NCI-H2107 treated with DMSO at 0.1 percent for 48 hours (cell line): ENCODE data around the gene APPL1.

ENCODE experiments used
- DNase-seq: peaks from one replicate; lab custom pipeline; 2025; ENCODE audit not compliant: unreplicated experiment; lab: John Stamatoyannopoulos, UW

The APPL1 gene, protein sequence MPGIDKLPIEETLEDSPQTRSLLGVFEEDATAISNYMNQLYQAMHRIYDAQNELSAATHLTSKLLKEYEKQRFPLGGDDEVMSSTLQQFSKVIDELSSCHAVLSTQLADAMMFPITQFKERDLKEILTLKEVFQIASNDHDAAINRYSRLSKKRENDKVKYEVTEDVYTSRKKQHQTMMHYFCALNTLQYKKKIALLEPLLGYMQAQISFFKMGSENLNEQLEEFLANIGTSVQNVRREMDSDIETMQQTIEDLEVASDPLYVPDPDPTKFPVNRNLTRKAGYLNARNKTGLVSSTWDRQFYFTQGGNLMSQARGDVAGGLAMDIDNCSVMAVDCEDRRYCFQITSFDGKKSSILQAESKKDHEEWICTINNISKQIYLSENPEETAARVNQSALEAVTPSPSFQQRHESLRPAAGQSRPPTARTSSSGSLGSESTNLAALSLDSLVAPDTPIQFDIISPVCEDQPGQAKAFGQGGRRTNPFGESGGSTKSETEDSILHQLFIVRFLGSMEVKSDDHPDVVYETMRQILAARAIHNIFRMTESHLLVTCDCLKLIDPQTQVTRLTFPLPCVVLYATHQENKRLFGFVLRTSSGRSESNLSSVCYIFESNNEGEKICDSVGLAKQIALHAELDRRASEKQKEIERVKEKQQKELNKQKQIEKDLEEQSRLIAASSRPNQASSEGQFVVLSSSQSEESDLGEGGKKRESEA

DNA sequence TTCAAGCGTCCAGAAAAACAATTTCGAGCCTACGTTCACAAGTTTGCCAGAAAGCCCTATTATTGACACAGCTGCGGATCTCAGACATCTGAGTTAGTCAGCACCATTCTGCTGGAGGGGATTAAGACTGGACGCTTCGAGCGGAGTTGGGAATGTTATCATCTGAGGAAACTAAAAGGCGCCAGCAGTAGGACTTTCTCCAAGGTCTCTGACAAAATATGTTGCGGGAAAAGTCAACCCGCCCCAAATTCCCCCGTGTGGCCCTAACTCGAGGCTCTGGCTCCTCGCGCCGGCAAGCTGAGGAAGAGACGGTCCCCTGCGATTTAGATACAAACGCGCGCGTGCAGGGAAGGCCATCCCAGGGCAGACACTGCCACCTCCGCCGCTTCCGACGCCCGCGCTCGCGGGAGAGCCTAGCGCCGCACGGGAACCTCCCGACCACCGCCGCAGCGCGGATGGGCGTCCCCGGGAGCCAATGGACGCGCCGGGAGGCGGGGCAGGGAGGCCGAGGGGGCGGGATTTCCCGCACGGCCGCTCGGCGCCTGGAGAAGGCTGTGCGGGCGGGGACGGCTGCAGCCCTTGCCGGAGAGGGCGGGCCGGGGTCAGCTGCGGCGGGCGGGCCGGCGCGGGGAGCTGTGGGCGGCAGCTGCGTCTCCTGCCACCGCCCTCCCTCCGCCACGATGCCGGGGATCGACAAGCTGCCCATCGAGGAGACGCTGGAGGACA lies at the start of gene APPL1:
Gene APPL1, plus strand, starts transcription at position 526 of the 726 bp plus-strand sequence. Its CDS starts 155 bp downstream, at position 681.
- peak; percentile 28 for DNase-seq

DNA sequence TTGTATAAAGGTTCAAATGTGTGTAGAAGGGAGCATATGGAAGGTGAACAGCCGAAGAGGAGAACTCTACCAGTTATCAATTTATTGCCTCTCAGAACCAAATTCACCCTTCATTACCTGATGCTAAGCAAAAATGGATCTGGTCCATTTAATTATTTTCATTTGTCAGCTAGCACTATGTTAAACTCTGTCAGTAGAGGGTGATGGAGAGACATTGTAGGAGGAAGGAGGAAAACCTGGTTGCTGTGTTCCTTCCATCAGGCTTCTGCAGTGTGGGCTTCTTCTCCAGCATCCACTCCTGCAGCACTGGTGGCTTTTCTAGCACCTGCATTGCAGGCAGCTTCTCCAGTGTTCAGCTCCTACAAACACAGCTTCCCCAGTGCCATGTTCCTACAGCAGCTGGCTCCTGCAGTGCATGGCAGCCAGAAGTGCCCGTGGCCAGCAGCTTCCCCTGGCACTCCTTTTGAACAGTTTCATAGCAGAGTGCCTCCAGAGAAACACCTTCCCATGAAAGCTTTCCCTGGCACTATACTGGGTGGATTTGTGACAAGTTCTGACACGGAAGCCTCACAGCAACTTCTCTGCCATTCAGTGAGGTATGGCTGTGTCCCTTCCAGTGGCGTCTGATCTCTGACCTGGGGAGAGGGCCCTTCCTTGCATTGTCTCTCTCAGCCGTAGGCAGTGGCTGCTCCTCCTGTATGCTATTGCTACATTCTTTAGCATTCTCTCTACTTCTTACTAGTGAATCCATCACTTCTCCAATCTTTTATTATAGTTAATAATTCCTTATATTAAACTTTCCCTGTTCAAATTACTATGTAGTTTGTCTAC lies 47.7 kb upstream of the APPL1 start:
- DNase-seq, result no peak

DNA sequence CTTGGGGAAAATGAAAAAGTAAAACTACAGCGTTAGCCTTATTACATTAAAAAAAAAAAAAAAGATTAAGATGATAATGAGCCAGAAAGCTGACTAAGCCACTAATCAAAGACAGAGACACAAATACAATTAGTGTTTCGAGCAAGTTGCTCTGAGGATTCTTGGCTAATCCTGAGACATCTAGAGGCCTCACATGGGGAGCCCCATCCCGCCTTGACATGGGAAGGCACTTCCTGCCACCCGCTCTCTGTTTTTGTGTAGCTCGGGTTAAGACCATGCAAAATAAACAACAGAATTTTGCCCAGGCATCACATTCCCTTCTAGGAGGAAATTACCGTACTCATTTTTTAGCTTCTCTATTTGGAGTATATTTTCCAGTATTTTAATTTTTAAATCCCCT lies 43.0 kb upstream of the APPL1 start:
- DNase-seq, result no peak

DNA sequence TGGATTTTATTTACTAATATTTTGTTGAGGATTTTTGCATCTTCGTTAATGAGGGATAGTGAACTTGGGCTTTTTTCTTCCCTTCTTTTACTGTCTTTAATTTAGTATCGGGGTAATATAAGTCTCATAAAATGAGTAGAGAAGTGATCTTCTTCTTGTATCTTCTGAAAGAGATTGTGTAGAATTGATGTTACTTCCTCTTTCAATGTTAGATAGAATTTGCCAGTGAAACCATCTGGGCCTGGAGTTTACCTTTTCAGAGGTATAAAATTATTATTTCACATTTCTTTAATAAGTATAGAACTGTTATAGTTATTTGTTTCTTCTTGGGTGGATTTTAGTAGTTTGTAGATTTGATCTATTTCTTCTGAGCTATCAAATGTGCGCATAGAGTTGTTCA lies 35.5 kb upstream of the APPL1 start:
- DNase-seq, result no peak

DNA sequence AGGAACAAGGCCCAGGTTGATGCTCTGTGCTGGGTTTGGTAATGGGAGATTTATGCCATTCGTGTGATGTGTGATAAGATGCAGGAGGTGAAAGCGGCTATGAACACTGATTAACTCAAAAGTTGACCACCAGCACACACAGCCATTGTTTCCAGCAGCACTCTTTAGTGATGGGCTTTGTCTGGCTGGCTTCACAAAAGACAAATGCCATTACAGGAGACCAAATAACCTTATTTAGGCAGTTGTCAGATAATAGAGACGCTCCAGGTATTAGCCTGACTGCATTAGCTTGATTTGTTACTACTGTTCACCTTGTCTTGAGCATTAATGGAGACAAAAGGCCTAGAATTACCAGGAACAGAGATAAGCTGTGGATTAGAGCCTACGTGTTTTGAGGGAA lies 32.9 kb upstream of the APPL1 start:
- no peak for DNase-seq

DNA sequence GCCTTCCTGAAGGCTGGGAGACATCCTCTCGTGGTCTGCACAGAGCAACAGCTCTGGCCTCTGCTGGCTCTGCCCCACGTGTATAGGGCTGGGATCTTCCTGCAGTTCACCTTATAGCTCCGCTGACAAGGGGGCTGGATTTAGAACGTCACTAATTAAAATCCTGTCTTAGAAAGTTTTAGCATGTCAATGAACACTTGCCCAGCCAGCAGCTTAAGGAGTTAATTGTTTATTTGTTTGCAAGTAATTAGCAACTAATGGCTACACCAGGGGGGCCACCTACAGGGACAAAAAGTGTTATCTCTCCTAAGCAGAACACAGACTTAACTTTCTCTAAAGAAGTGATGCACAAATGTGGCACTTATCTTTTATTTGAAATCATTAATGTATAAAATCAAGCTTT lies 27.6 kb upstream of the APPL1 start, which contains the start of gene HESX1:
Gene HESX1, minus strand, starts transcription at position 84 of the 403 bp plus-strand sequence. Its CDS starts 60 bp downstream, at position 24.
- no peak for DNase-seq

DNA sequence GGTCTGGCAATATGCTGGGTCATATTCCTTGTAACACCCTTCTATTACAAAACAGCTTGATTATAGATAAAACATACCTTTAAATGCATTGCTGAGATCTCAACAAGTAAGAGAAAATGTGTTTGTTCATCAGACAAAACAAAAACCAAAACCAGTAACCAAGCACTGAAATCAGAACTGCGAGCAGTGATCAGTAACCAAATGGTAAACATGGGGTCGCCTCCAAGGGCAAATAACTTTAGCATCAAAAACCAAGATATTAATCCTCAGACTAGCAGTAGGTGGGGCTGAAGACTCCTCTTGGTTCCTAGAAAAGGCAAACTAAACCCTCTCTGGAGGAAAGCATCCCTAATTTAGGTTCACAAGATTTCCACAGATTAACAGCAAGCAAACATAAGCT lies 21.1 kb upstream of the APPL1 start:
- DNase-seq, result no peak

DNA sequence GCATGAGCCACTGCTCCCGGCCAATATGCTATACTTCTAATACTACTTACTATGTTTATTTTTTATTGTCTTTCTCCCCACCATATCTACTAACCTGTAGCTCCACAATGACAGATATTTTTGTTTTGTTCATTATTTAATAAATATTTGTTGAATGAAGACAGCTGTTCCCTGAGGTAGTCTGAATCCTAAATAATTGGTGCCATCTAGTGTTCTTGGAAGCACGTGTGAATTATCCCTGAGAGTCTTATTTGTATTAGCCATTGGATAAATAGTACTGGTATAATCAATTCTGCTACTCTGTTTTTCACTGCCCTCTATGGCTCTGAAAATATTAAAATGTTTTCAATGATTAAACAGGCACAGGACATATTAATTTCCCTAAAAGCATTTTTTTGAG lies 5.6 kb upstream of the APPL1 start:
- DNase-seq, result peak; percentile 17

DNA sequence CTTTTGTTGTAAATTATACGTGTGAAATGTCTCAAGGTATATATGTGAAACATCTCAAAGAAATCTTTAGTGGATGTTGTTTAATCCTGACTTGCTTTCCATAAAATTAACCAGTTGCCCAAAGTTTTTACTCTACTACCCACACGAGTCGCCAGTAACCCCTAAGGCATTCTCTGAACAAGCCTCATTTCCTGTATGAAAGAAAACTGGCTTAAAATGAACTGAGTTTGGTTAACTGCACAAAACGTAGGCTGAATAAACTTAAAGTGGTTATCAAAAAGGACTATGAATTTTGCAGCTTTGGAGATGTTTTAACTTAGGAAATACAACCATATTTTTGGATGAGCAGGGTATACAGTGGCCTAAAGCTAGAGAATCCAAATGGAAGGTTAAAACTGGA lies 2.7 kb upstream of the APPL1 start:
- no peak for DNase-seq

DNA sequence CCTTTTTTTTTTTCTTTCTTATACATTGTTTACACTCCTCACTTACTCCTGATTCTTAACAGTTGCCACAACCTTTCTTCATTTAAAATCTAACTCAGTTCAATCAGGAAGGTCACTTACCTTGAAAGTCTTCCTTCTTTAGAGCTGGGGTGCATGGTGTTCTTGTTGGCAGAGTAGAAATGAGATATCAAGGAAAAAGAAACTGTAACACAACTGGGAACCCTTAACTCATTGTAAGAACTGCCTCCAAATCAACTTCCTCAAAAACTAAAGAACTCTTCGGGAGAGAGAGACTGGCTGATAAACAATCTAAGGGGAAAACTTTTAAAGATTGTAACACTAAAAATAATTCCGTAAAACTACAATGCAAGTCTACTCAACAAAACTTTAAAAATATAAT lies 1.4 kb upstream of the APPL1 start:
- no peak for DNase-seq

DNA sequence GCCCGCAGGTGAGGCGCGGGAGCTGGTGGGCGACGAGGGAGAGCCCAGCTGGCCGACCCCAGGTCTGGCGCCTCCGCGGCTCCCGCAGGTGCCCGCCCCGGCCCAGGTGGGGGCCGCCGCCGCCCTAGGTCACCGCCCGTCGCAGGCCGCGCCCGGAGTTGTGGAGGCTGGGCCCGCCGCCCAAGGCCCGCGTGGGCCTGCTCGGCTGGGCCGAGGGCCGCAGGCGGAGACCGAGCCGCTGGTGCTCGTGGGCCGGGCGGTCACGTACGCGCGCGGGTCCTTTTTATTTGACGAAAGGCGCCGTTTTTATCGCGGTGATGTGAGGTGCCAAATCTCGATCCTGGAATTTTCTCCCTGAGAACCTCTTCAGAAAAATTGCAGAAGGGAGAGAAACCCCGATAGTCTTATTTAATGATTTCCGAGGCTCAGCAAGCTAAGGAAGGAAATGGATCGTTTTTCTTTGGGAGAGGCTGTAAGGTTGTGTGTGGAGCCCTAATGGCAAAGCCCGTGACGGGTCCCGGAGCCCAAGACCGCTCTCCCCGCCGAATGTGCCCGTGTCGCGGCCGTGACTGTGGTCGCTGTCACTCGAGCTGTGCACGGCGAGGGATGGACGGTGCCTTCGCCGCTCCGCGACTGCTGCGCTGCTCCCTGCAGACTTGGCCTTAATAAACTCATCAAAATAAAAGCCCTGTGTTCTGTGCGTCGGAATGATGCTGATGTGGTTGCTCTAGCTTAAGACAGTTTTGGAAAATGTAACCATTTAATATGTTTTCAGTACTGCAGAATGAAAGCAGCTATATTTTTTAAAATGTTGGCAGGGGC lies 612 bp downstream of the APPL1 start:
- peak; percentile 7 for DNase-seq

DNA sequence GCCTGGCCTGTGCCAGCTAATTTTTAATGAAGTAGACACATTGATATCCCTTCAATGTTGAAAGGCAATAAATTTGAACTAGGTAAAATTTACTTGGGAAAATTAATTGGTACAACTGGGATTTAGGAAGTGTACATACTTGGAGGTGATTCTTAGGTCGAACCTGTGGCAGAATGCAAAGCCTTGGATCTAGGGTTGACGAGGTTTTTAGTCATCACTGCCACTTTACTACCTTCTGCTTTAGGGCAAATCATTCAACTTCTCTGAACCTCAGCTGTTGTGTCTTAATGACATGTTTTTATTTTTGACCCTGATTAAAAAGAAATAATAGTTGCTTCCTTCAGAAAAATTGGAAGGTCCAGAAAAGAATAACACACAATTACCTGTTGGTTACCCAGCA lies 2.5 kb downstream of the APPL1 start:
- no peak for DNase-seq

DNA sequence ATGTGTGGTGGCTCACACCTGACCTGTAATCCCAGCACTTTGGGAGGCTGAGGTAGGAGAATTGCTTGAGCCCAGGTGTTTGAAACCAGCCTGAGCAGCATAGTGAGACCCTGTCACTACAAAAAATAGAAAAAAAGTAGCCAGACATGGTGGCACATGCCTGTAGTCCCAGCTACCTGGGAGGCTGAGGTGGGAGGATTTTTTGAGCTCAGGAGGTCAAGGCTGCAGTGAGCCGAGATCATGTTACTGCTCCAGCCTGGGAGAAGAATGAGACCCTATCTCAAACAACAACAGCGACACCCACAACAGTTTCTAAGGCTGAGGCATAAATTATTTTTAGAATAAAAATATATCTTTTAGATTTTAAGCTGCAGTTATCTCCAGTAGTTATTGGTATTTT lies 6.3 kb downstream of the APPL1 start:
- no peak for DNase-seq

DNA sequence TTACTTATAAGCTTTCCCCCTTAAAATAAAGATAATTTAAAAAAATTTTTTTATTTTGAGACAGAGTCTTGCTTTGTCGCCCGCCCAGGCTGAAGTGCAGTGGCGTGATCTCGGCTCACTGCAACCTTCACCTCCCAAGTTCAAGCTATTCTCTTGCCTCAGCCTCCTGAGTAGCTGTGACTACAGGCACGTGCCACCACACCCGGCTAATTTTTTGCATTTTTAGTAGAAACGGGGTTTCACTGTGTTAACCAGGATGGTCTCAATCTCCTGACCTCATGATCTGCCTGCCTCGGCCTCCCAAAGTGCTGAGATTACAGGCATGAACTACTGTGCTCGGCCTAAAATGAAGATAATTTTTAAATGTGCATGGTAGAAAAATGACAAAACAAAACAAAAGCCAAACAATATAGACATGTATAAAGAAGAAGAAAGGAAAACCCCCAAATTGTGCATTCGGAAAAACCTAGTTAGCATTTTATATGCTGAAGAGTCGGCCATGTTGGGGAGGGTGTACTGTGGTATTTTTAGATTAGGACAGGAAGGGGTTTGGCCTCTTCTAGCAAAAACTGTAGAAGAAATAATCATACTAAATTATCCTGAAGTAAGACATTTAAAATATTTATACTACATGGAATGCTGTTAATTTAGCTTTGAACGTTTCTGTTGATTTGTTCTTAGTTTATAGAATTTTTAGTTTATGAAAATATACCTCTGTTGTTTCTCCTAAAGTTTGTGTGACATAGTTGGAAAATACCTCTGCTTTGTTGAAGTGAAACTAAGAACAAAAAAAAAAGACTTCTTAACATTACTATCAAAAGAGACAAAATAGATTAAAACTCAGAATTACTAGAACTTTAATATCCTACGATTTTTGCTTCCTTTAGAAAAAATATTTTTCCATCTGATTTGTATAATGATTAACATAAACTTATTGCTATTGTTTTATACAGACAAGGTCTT lies 7.4 kb downstream of the APPL1 start:
- DNase-seq, result no peak

DNA sequence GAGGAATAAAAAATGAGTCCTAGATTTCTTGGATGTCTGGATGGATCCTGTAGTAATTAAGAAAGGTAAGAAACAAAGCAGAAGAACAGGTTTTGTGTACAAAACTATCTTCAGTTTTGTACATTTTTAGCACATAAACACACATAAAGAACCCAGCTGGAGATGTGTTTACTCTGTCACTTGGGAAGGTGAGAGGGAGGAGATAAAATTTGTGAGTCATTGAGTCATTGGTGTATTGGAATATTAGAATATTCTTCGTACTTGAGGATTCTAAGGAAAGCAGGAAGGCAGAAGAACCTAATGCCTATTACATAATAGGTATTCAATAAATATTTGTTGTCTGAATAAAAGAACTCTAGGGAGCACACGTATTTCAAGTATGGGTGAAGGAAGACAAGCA lies 17.4 kb downstream of the APPL1 start:
- DNase-seq, result no peak

DNA sequence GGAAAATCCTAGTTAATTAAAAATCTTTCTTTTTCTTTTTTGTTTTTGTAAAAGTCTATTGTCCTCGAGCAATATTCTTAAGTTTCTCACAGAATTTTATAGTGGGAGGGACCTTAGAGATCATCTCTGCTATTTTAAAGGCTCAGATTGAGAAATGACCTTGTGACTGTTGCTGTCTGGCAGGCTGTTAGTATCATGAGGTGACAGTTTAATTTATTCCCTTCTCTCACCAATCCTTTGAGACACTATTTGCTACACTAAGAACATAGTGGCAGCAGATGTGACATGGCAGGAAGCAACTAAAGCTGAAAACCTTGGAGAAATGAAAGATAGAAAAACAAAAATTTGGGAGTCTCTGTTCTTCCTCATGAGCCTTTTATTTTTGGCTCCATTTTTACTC lies 24.9 kb downstream of the APPL1 start:
- DNase-seq, result no peak

DNA sequence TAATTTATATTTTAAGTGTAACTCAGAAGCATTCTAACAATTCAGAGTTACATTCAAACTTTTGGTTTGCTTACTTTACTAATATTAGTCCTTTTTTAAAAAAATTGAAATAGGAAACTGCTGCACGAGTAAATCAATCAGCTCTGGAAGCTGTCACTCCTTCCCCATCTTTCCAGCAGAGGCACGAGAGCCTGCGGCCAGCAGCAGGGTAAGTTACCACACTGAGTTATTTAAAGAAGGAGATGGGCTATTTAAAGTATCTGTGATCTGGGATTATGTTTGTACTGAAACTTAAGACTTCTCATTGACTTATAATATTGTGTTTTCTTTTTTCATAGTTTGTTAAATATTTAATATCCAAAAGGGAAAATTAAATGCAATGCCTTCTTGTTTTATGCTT lies 29.3 kb downstream of the APPL1 start:
- DNase-seq, result no peak

DNA sequence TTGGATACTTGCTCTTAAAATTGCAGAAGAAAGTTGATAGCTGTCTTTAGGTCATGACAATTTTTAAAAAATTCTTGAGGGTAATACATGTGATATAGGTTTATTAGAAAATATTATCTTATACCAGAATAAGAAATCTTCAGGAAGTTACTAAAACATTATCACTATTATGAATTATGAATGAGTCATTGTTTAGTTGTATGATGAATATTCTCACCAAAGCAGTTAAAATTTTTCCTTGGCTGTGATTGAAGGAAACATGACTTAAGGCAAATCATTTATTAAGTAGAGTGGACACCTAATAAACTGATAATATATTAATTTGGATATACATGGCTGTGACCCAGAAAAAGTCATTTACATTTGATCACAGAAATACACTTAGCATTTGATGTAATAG lies 30.1 kb downstream of the APPL1 start:
- no peak for DNase-seq

DNA sequence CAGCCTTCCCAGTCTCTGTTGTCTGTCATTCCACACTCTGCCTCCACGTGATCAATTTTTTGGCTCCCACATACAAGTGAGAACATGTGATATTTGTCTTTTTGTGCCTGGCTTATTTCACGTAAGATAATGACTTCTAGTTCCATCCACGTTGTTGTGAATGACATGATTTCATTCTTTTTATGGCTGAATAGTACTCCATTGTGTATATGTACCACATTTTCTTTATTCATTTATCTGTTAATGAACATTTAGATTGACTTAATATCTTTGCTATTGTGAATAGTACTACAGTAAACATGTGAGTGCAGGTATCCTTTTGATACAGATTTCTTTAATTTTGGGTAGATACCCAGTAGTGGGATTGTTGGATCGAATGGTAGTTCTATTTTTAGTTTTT lies 33.6 kb downstream of the APPL1 start:
- DNase-seq, result no peak
